ENCODE results near the gene RAP2C. TPM values are rescaled to one million over a fixed set of nuclear protein-coding genes. Genes with fewer than 3 reads are reported as not detected.

The RAP2C gene
- polyA plus RNA-seq (21.9 and 26.2 TPM in 2 replicates), polyA minus RNA-seq (29.5 and 33.1 TPM in 2 replicates)

- H3K36me3 ChIP-seq (ENCODE audit: insufficient read depth, low read length), result no peaks in the 10 kb centered on the region
- peaks cover 15% of the 10 kb centered on the region for H3K79me2 ChIP-seq (replicated peaks; ENCODE audit: insufficient read depth, low read length)
- no peaks in the 10 kb centered on the region for H3F3A ChIP-seq (ENCODE audit: insufficient read depth, low read length, poor library complexity, severe bottlenecking)
- H2AFZ ChIP-seq (ENCODE audit: low read depth, low read length), result peak within 1 kb of the TSS; percentile 33
- H3K27ac ChIP-seq (ENCODE audit: low read length), result no peak within 1 kb of the TSS
- no peaks in the 10 kb centered on the region for H3K9me3 ChIP-seq (ENCODE audit: low read length)
- H3K9ac ChIP-seq (ENCODE audit: low read length), result peak within 1 kb of the TSS; percentile 51
- no peaks in the 10 kb centered on the region for H3K27me3 ChIP-seq (ENCODE audit: insufficient read depth, low read depth, low read length)
- TF ChIP-seq MXI1 (conservative IDR thresholded peaks at IDR 0.05; ENCODE audit: poor library complexity, severe bottlenecking) (no peak), SMC3 (conservative IDR thresholded peaks at IDR 0.05; ENCODE audit: poor library complexity) (peak; percentile 61), POLR2AphosphoS5 (IDR thresholded peaks at IDR 0.05) (no peak), EZH2 (IDR thresholded peaks at IDR 0.05; ENCODE audit: borderline replicate concordance, insufficient read depth, low read length, poor library complexity, severe bottlenecking) (no peak), CTCF (IDR thresholded peaks at IDR 0.05; ENCODE audit: poor library complexity, severe bottlenecking) (peak; percentile 51), RAD21 (conservative IDR thresholded peaks at IDR 0.05) (peak; percentile 40), TAF1 (IDR thresholded peaks at IDR 0.05; ENCODE audit: low read depth) (no peak), REST (IDR thresholded peaks at IDR 0.05; ENCODE audit: borderline replicate concordance) (no peak), EP300 (conservative IDR thresholded peaks at IDR 0.05; ENCODE audit: poor library complexity, severe bottlenecking) (no peak)
- H4K20me1 ChIP-seq (ENCODE audit: insufficient read depth), result no peaks in the 10 kb centered on the region
- H3K4me3 ChIP-seq (ENCODE audit: low read length), result peak within 1 kb of the TSS; percentile 75
- no peaks in the 10 kb centered on the region for H3K9me2 ChIP-seq (ENCODE audit: insufficient read depth, low read length)
- H3K4me2 ChIP-seq (ENCODE audit: low read length), result peak within 1 kb of the TSS; percentile 51
These were observed at the start of gene RAP2C for GRCh38 chrX:132219343-132219768. Gene RAP2C, minus strand, starts transcription at chrX:132219447. Its CDS starts 2,179 bp downstream, at chrX:132217268.

GRCh38 chrX:132267392-132267791, 48.1 kb upstream of the RAP2C start:
- no peak overlapping the region for H3K4me3 ChIP-seq (ENCODE audit: low read length)
- no peak overlapping the region for H3K9ac ChIP-seq (ENCODE audit: low read length)
- H3K36me3 ChIP-seq (ENCODE audit: insufficient read depth, low read length), result no peaks in the 10 kb centered on the region
- TF ChIP-seq TAF1 (IDR thresholded peaks at IDR 0.05; ENCODE audit: low read depth) (no peak), RAD21 (conservative IDR thresholded peaks at IDR 0.05) (no peak), EP300 (conservative IDR thresholded peaks at IDR 0.05; ENCODE audit: poor library complexity, severe bottlenecking) (no peak), MXI1 (conservative IDR thresholded peaks at IDR 0.05; ENCODE audit: poor library complexity, severe bottlenecking) (no peak)
- H3K79me2 ChIP-seq (replicated peaks; ENCODE audit: insufficient read depth, low read length), result no peaks in the 10 kb centered on the region
- no peak overlapping the region for H3K27ac ChIP-seq (ENCODE audit: low read length)
- no peaks in the 10 kb centered on the region for H3F3A ChIP-seq (ENCODE audit: insufficient read depth, low read length, poor library complexity, severe bottlenecking)
- H3K4me2 ChIP-seq (ENCODE audit: low read length), result no peak overlapping the region
- no peaks in the 10 kb centered on the region for H3K9me3 ChIP-seq (ENCODE audit: low read length)
- no peaks in the 10 kb centered on the region for H3K27me3 ChIP-seq (ENCODE audit: insufficient read depth, low read depth, low read length)
- H4K20me1 ChIP-seq (ENCODE audit: insufficient read depth), result no peaks in the 10 kb centered on the region
- H3K9me2 ChIP-seq (ENCODE audit: insufficient read depth, low read length), result no peaks in the 10 kb centered on the region
- H2AFZ ChIP-seq (ENCODE audit: low read depth, low read length), result no peak overlapping the region

All from neural cell (in vitro differentiated cells).